ENCODE results near the gene TMEM169.

- no peak for TF ChIP-seq CTCF (IDR thresholded peaks at IDR 0.05)
- TF ChIP-seq REST (IDR thresholded peaks at IDR 0.05; ENCODE audit: insufficient read depth in 1 of 2, low read depth in 2 of 2, low read length in 1 of 2) = no peak
- no peak for TF ChIP-seq SIN3A (IDR thresholded peaks at IDR 0.05; ENCODE audit: borderline replicate concordance, insufficient read depth, low read depth, low read length)
Observed at GRCh38 chr2:216078776-216079175, 2.9 kb upstream of the TMEM169 start.

All from Panc1 (cell line).